ENCODE results near the gene MBD3.

DNA sequence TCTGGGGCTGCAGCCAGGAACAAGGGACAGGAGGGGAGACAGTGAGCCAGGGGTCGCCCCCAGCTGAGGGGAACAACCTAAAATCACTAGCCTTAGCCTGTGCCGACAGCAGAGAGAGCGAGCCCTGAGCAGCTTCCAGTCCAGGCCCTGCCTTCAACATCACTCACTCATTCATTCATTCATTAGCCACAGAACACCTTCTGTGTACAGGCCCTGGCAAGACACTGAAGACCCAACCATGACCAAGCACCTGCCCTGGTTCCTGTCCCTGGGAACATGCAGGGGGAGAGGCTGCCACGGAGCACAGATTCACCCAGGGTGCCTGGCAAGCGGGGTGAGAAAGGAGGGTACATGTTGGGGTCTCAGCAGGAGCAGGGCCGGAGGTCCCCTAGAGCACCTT lies 29.4 kb downstream of the MBD3 start:
- TF ChIP-seq CTCF (IDR thresholded peaks at IDR 0.05; ENCODE audit: poor library complexity) (no peak), EZH2 (IDR thresholded peaks at IDR 0.05; ENCODE audit: borderline replicate concordance) (no peak)
